Embryonic facial prominence (tissue), 1 donor: ENCODE results near the gene PIGQ.

ENCODE experiments used
- DNase-seq: peaks from one replicate; pipeline ENCODE4 v3.0.0-alpha.2; 2016; ENCODE audit errors: extremely low spot score

PIGQ gene

DNA sequence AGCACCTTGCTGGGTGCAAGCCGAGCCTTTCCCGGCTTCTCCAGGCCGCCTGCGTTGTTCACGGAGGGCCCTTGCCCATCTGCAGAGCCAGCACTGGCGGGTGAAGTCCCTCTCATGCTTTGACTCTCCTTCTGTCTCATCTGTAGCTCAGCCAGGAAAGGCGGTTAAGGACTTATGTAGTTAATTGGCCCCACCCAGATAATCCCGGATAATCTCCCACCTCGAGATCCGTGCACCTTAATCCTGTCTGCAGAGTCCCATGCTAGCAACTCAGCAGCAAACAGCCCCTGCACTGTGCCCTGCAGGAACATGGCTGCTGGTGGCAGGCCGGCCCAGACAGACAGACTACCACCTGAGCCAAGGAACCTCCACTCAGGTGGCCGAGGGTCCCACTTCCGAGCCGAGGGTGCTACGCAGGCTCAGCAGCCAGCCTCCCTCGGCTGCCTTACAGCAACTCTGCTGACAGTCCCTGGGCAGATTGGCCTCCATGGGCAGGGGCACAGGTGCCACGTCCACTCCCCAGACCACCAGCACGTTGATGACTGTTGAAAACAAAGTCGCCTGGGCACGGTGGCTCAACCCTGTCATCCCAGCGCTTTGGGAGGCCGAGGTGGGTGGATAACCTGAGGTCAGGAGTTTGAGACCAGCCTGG lies 37.0 kb downstream of the PIGQ start:
- no peak for DNase-seq

GRCh38 chr16:608019-608418 lies 38.3 kb downstream of the PIGQ start:
- DNase-seq: no peak

DNA sequence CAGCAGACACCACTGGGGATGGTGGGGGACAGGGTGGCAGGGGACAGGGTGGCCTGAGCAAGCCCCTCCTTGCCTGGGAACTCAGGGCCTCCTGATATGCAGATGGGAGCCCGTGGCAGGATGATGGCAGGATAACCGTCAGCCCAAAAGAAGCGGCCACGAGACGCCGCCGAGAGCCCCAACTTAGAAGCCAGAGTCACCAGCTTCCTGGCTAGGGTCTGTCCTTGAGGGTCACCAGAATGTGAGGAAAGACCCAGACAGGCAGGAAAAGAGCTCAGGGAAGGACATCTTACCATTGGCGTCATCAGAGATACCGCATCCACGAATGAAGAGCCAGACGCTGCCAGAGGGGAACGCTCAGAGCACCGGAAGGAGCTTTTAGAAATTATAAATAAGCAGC lies 39.5 kb downstream of the PIGQ start:
- DNase-seq: no peak

- no peak for DNase-seq
Observed at GRCh38 chr16:609984-610383, 40.2 kb downstream of the PIGQ start.

- no peak for DNase-seq
Observed at GRCh38 chr16:610513-611381, 41.0 kb downstream of the PIGQ start.

- no peak for DNase-seq
Observed at GRCh38 chr16:615122-615521, 45.4 kb downstream of the PIGQ start.

- no peak for DNase-seq
Observed at GRCh38 chr16:616733-617586, 47.2 kb downstream of the PIGQ start.

GRCh38 chr16:617855-618254 lies 48.1 kb downstream of the PIGQ start:
- DNase-seq: no peak

- DNase-seq: no peak
Observed at GRCh38 chr16:619476-620100, 49.8 kb downstream of the PIGQ start.

DNA sequence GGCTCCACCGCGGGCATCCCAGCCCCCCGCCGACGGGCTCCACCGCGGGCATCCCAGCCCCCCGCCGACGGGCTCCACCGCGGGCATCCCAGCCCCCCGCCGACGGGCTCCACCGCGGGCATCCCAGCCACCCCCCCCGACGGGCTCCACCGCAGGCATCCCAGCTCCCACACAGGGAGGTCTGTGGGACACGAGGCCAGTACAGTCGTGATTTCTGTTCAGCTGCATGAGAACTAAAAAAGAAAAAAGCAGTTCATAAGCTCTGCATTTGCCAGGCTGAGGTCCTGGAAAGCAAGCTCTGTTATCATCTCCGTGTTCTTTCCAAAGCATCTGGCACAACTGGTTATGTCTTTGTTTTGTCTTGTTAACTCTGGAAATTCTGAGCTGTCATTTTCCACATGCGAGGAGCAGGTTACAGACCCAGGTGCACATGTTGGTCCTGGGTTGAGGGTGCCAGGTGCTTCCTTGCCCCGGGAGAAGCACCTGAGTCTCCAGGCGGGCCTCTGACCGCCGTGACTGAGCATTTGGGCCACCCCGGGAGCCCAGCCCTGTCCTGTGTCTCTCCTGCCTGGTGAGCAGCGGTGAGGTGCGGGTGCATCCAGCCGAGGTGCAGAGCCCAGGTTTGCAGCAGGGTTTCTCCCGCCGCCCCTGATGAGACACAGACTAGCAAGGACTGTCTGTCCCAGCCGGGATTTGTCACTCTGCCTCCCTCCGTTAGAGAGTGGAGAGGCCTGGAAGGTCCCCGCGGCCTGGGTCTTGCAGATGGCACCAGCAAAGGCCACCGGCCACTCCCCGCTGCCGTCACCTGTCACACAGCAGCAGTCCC lies 51.1 kb downstream of the PIGQ start:
- DNase-seq: no peak

DNA sequence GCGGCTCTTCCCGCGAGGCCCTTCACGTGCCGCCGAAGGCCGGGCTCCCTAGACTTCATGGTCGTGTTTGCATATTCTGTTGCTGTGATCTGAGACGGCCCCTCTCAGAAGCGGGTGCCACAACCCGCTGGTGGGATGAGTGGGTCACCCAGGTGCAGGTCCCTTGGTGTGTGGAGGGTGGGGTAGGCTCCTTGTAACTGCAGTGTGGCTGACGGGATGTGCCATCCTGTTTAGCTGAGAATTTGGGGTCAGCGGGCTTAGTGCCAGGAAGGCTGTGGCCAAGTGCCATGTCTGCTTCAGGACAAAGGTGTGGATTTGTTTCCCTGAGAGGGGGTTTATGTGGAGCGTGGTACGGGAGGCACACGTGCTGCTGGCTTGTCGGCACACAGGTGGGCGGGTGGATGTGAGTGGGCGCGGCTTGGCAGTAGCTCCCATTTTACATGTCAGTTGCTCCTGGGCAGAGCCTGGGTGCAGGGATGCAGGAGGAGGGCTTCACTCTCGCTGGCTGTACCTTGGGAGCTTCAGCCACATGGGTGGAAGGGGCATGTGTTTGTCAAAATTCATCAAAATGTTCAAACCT lies 51.8 kb downstream of the PIGQ start:
- DNase-seq: no peak

- DNase-seq: no peak
Observed at GRCh38 chr16:622920-623280, 53.1 kb downstream of the PIGQ start.

DNA sequence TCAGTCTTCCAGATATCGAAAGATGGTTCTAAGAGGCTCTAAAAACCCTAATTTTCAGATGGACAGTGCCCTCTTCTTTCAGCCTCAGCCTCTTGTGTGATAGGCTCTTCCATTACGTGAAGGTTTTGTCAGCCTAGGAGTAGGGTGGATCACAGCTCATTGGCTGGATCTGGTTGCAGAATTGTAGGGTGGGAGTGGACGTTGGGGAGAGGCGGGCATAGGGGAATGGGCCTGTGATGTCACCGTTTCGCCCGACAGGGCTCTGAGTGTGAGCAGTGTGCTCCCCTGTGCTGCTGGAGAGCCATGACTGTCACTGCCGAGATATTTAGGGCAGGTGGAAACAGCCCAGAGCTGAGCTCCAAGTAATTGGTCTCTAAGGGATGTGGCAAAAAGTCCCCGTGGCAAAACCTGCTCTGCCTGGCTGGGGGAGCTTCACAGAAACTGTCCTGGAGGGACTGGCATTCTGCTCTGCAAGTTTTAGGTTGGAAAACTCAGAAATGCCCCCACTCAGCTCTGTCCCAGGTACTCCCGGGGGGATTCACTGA lies 54.8 kb downstream of the PIGQ start:
- no peak for DNase-seq

- no peak for DNase-seq
Observed at GRCh38 chr16:625117-625976, 55.6 kb downstream of the PIGQ start.

DNA sequence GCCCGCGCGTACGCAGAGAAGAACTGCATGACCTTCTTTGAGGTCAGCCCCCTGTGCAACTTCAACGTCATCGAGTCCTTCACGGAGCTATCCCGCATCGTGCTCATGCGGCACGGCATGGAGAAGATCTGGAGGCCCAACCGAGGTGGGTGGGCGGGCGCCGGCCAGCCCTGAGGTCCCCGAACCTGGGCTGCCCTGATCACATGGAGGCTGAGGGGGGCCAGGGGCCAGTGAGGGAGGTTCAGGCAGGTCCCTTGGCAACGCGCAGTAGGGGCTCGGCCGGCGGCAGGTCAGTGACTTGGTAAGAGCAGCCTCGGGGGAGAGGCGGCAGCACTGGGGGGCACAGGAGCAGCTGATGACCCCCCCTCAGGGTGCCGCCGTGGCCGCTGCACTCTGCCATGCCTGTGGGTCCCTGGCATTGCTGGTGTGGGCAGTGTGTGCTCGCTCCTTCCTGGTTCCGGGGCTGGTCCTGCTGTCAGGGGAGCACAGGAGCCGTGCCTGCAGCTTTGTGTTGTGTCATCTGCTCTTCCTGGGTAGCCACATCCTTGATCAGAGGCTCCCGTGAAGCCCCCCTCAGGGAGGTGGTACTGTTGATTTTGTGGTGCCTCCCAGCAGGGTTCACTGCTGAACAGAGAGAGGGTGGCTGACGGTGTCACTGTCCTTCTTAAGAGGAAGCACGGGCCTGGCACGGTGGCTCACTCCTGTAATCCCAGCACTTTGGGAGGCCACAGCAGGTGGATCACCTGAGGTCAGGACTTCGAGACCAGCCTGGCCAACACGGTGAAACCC lies 56.4 kb downstream of the PIGQ start:
- DNase-seq: no peak

GRCh38 chr16:626787-627453 lies 57.2 kb downstream of the PIGQ start:
- DNase-seq: no peak

- DNase-seq: no peak
Observed at GRCh38 chr16:627454-628239, 57.9 kb downstream of the PIGQ start.
